Measurements from ENCODE around the gene FGF7. TPM values are rescaled to one million over a fixed set of nuclear protein-coding genes. Genes with fewer than 3 reads are reported as not detected.

FGF7 gene
- polyA plus RNA-seq, 1 donor from 2014 or later = 0.04 TPM

GRCh38 chr15:49492151-49492550 is 69.1 kb downstream of the FGF7 start:
- Histone ChIP-seq H3K27ac (ENCODE audit: low read length) (no peak overlapping the region), H3K9me2 (ENCODE audit: insufficient read depth, low read length) (no peaks in the 10 kb centered on the region), H2AFZ (ENCODE audit: low read depth, low read length) (no peak overlapping the region), H3F3A (ENCODE audit: insufficient read depth, low read length, poor library complexity, severe bottlenecking) (no peaks in the 10 kb centered on the region), H3K9ac (ENCODE audit: low read length) (no peak overlapping the region), H3K36me3 (ENCODE audit: insufficient read depth, low read length) (no peaks in the 10 kb centered on the region), H3K4me2 (ENCODE audit: low read length) (no peak overlapping the region), H3K27me3 (ENCODE audit: insufficient read depth, low read depth, low read length) (no peaks in the 10 kb centered on the region), H4K20me1 (ENCODE audit: insufficient read depth) (no peaks in the 10 kb centered on the region), H3K4me3 (ENCODE audit: low read length) (no peak overlapping the region), H3K79me2 (replicated peaks; ENCODE audit: insufficient read depth, low read length) (no peaks in the 10 kb centered on the region), H3K9me3 (ENCODE audit: low read length) (no peaks in the 10 kb centered on the region)
- TF ChIP-seq POLR2AphosphoS5 (IDR thresholded peaks at IDR 0.05) (no peak), MXI1 (conservative IDR thresholded peaks at IDR 0.05; ENCODE audit: poor library complexity, severe bottlenecking) (no peak), SMC3 (conservative IDR thresholded peaks at IDR 0.05; ENCODE audit: poor library complexity) (no peak), EZH2 (IDR thresholded peaks at IDR 0.05; ENCODE audit: borderline replicate concordance, insufficient read depth, low read length, poor library complexity, severe bottlenecking) (no peak), RAD21 (conservative IDR thresholded peaks at IDR 0.05) (no peak), CTCF (IDR thresholded peaks at IDR 0.05; ENCODE audit: poor library complexity, severe bottlenecking) (no peak), EP300 (conservative IDR thresholded peaks at IDR 0.05; ENCODE audit: poor library complexity, severe bottlenecking) (no peak), TAF1 (IDR thresholded peaks at IDR 0.05; ENCODE audit: low read depth) (no peak)
- TF ChIP-seq, protein P1, sequence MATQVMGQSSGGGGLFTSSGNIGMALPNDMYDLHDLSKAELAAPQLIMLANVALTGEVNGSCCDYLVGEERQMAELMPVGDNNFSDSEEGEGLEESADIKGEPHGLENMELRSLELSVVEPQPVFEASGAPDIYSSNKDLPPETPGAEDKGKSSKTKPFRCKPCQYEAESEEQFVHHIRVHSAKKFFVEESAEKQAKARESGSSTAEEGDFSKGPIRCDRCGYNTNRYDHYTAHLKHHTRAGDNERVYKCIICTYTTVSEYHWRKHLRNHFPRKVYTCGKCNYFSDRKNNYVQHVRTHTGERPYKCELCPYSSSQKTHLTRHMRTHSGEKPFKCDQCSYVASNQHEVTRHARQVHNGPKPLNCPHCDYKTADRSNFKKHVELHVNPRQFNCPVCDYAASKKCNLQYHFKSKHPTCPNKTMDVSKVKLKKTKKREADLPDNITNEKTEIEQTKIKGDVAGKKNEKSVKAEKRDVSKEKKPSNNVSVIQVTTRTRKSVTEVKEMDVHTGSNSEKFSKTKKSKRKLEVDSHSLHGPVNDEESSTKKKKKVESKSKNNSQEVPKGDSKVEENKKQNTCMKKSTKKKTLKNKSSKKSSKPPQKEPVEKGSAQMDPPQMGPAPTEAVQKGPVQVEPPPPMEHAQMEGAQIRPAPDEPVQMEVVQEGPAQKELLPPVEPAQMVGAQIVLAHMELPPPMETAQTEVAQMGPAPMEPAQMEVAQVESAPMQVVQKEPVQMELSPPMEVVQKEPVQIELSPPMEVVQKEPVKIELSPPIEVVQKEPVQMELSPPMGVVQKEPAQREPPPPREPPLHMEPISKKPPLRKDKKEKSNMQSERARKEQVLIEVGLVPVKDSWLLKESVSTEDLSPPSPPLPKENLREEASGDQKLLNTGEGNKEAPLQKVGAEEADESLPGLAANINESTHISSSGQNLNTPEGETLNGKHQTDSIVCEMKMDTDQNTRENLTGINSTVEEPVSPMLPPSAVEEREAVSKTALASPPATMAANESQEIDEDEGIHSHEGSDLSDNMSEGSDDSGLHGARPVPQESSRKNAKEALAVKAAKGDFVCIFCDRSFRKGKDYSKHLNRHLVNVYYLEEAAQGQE (IDR thresholded peaks at IDR 0.05; ENCODE audit: borderline replicate concordance) = no peak

- H3K9me2 ChIP-seq (ENCODE audit: insufficient read depth, low read length) = no peaks in the 10 kb centered on the region
- no peaks in the 10 kb centered on the region for H3K27me3 ChIP-seq (ENCODE audit: insufficient read depth, low read depth, low read length)
- no peak overlapping the region for H3K4me2 ChIP-seq (ENCODE audit: low read length)
- H3K9ac ChIP-seq (ENCODE audit: low read length) = no peak overlapping the region
- H4K20me1 ChIP-seq (ENCODE audit: insufficient read depth) = no peaks in the 10 kb centered on the region
- H3F3A ChIP-seq (ENCODE audit: insufficient read depth, low read length, poor library complexity, severe bottlenecking) = no peaks in the 10 kb centered on the region
- H3K4me3 ChIP-seq (ENCODE audit: low read length) = no peak overlapping the region
- H3K9me3 ChIP-seq (ENCODE audit: low read length) = no peaks in the 10 kb centered on the region
- H2AFZ ChIP-seq (ENCODE audit: low read depth, low read length) = no peak overlapping the region
- no peak for TF ChIP-seq CTCF (IDR thresholded peaks at IDR 0.05; ENCODE audit: poor library complexity, severe bottlenecking)
- TF ChIP-seq, protein P1 (IDR thresholded peaks at IDR 0.05; ENCODE audit: borderline replicate concordance) = no peak
- no peaks in the 10 kb centered on the region for H3K36me3 ChIP-seq (ENCODE audit: insufficient read depth, low read length)
- H3K27ac ChIP-seq (ENCODE audit: low read length) = no peak overlapping the region
- no peaks in the 10 kb centered on the region for H3K79me2 ChIP-seq (replicated peaks; ENCODE audit: insufficient read depth, low read length)
These were observed 69.8 kb downstream of the FGF7 start for GRCh38 chr15:49492830-49493229.
